22Rv1 (cell line): ENCODE results near the gene STX18.

Source experiments
- ZFX ChIP-seq: fragments of 450-650 bp; IDR thresholded peaks from 2 replicates; pipeline ENCODE4 v1.6.1; 2017; ENCODE audit warnings: antibody characterized with exemption, borderline replicate concordance
- TF ChIP-seq, protein P1 (sequence below): fragments of 450-650 bp; IDR thresholded peaks from 2 replicates; pipeline ENCODE4 v1.5.1; 2017; ENCODE audit warnings: mild to moderate bottlenecking

DNA sequence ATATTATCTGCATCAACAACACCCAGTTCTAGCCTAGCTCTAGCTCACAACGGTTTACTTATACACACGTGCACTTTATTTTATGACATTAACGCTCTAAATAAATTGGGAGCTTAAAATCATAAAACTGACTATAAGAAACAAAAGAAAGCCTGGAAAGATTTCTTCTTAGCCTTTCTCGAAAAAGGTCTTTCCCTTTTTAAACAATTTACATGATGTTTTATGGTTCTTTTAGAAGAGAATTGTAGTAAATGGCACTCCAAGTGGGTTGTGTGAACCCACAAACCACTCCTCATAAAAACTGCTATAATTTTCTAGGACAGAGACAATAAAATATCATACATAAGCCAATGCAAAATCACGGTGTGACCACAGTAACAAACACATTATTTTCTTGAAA, 23.1 kb downstream of the STX18 start:
- TF ChIP-seq, protein P1, sequence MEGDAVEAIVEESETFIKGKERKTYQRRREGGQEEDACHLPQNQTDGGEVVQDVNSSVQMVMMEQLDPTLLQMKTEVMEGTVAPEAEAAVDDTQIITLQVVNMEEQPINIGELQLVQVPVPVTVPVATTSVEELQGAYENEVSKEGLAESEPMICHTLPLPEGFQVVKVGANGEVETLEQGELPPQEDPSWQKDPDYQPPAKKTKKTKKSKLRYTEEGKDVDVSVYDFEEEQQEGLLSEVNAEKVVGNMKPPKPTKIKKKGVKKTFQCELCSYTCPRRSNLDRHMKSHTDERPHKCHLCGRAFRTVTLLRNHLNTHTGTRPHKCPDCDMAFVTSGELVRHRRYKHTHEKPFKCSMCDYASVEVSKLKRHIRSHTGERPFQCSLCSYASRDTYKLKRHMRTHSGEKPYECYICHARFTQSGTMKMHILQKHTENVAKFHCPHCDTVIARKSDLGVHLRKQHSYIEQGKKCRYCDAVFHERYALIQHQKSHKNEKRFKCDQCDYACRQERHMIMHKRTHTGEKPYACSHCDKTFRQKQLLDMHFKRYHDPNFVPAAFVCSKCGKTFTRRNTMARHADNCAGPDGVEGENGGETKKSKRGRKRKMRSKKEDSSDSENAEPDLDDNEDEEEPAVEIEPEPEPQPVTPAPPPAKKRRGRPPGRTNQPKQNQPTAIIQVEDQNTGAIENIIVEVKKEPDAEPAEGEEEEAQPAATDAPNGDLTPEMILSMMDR = no peak
- TF ChIP-seq ZFX = no peak
